ENCODE data around the gene PIAS4. TPM values are rescaled to one million over a fixed set of nuclear protein-coding genes. Genes with fewer than 3 reads are reported as not detected.

The PIAS4 gene
- total and polyA plus RNA-seq, 2 of the 13 experiments (the other 11 are each of a cell fraction or from before 2014, with no cell fraction given), result 9.0 to 20.1 TPM

- TF ChIP-seq, protein P1, sequence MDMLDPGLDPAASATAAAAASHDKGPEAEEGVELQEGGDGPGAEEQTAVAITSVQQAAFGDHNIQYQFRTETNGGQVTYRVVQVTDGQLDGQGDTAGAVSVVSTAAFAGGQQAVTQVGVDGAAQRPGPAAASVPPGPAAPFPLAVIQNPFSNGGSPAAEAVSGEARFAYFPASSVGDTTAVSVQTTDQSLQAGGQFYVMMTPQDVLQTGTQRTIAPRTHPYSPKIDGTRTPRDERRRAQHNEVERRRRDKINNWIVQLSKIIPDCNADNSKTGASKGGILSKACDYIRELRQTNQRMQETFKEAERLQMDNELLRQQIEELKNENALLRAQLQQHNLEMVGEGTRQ (IDR thresholded peaks at IDR 0.05; ENCODE audit: low read depth, low read length), result no peak
- TF ChIP-seq, protein P1 (CRISPR knock-in tag; IDR thresholded peaks at IDR 0.05; ENCODE audit: borderline replicate concordance), result no peak
- TF ChIP-seq TBP (CRISPR knock-in tag; IDR thresholded peaks at IDR 0.05) (0 out of 2 replicates have a peak, but pooled peaks have one; percentile 52), NFYB (CRISPR knock-in tag; IDR thresholded peaks at IDR 0.05) (peak; percentile 76), SP2 (CRISPR knock-in tag; IDR thresholded peaks at IDR 0.05) (peak; percentile 90), SALL2 (CRISPR knock-in tag; IDR thresholded peaks at IDR 0.05) (0 out of 2 replicates have a peak, but pooled peaks have one; percentile 31), HNRNPLL (IDR thresholded peaks at IDR 0.05; ENCODE audit: low read depth, low read length, poor library complexity, severe bottlenecking) (peak; percentile 4), ZEB1 (IDR thresholded peaks at IDR 0.05; ENCODE audit: insufficient replicate concordance, low read depth) (no peak), HNRNPK (IDR thresholded peaks at IDR 0.05; ENCODE audit: low read depth, low read length, poor library complexity, severe bottlenecking) (peak; percentile 95), NONO (IDR thresholded peaks at IDR 0.05) (no peak), NONO (CRISPR knock-in tag; conservative IDR thresholded peaks at IDR 0.05) (0 out of 2 replicates have a peak, but pooled peaks have one; percentile 6), CHD2 (IDR thresholded peaks at IDR 0.05; ENCODE audit: low read depth, low read length) (peak; percentile 19; the same call in 1 of the 2 replicates), TAF1 (CRISPR knock-in tag; IDR thresholded peaks at IDR 0.05) (peak; percentile 18; the same call in 1 of the 2 replicates), PCBP2 (optimal IDR thresholded peaks at IDR 0.05; ENCODE audit: low read depth, low read length, poor library complexity, severe bottlenecking) (no peak), ZNF274 (CRISPR knock-in tag; IDR thresholded peaks at IDR 0.05) (no peak), ZNF326 (CRISPR knock-in tag; IDR thresholded peaks at IDR 0.05; ENCODE audit: borderline replicate concordance) (no peak), ADNP (CRISPR knock-in tag; IDR thresholded peaks at IDR 0.05) (no peak), CC2D1A (CRISPR knock-in tag; IDR thresholded peaks at IDR 0.05) (no peak), SP4 (CRISPR knock-in tag; IDR thresholded peaks at IDR 0.05) (peak; percentile 95), POLR2A (IDR thresholded peaks at IDR 0.05; ENCODE audit: insufficient read depth in 1 of 2, low read depth in 2 of 2, low read length in 2 of 2) (peak in 1 of 2 experiments; percentile 11; a peak in 1 of 4 replicates), ZNF136 (CRISPR knock-in tag; IDR thresholded peaks at IDR 0.05; ENCODE audit: low read depth) (no peak), NFKB2 (CRISPR knock-in tag; IDR thresholded peaks at IDR 0.05; ENCODE audit: borderline replicate concordance) (0 out of 2 replicates have a peak, but pooled peaks have one; percentile 32)
- TF ChIP-seq, protein P2, sequence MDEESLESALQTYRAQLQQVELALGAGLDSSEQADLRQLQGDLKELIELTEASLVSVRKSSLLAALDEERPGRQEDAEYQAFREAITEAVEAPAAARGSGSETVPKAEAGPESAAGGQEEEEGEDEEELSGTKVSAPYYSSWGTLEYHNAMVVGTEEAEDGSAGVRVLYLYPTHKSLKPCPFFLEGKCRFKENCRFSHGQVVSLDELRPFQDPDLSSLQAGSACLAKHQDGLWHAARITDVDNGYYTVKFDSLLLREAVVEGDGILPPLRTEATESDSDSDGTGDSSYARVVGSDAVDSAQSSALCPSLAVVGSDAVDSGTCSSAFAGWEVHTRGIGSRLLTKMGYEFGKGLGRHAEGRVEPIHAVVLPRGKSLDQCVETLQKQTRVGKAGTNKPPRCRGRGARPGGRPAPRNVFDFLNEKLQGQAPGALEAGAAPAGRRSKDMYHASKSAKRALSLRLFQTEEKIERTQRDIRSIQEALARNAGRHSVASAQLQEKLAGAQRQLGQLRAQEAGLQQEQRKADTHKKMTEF (CRISPR knock-in tag; IDR thresholded peaks at IDR 0.05), result 0 out of 2 replicates have a peak, but pooled peaks have one; percentile 23
- TF ChIP-seq, protein P3, sequence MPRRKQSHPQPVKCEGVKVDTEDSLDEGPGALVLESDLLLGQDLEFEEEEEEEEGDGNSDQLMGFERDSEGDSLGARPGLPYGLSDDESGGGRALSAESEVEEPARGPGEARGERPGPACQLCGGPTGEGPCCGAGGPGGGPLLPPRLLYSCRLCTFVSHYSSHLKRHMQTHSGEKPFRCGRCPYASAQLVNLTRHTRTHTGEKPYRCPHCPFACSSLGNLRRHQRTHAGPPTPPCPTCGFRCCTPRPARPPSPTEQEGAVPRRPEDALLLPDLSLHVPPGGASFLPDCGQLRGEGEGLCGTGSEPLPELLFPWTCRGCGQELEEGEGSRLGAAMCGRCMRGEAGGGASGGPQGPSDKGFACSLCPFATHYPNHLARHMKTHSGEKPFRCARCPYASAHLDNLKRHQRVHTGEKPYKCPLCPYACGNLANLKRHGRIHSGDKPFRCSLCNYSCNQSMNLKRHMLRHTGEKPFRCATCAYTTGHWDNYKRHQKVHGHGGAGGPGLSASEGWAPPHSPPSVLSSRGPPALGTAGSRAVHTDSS (CRISPR knock-in tag; conservative IDR thresholded peaks at IDR 0.05), result 0 out of 2 replicates have a peak, but pooled peaks have one; percentile 51
- TF ChIP-seq, protein P4, sequence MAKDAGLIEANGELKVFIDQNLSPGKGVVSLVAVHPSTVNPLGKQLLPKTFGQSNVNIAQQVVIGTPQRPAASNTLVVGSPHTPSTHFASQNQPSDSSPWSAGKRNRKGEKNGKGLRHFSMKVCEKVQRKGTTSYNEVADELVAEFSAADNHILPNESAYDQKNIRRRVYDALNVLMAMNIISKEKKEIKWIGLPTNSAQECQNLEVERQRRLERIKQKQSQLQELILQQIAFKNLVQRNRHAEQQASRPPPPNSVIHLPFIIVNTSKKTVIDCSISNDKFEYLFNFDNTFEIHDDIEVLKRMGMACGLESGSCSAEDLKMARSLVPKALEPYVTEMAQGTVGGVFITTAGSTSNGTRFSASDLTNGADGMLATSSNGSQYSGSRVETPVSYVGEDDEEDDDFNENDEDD (CRISPR knock-in tag; IDR thresholded peaks at IDR 0.05; ENCODE audit: borderline replicate concordance), result peak; percentile 41; the same call in 1 of the 2 replicates
Observed at GRCh38 chr19:4065430-4066175, 58.1 kb downstream of the PIAS4 start (continued).

Data from HepG2 (cell line).